K562 (cell line): ENCODE measurements around the gene ATG7. TPM values are rescaled to one million over a fixed set of nuclear protein-coding genes. Genes with fewer than 3 reads are reported as not detected.
A peak's percentile ranks its signal among the peaks of the same experiment; 100 is the strongest.

ENCODE experiments used
- ATAC-seq: fragments of 200-7000 bp; cut with Tn5 transposase; 3 replicates; pipeline ENCODE4 v1.9.1; 2020; ENCODE audit warnings: moderate library complexity
- BruUV-seq: library from RNA; stranded (reverse); fragments of 400-500 nt; replicated peaks from 2 replicates; lab custom pipeline; 2021; lab: Mats Ljungman, UMichigan
- CTCF ChIA-PET: fragments of 300-600 bp; formaldehyde crosslinking; extraction: SDS; loops from one replicate; lab custom pipeline; 2021; ENCODE audit warnings: low intra/inter-chr PET ratio; lab: Yijun Ruan, JAX
- POLR2A ChIA-PET: fragments of 300-600, 350-650 bp; sonication (Branson Sonifier 250); formaldehyde crosslinking; extraction: SDS; loops from one replicate; lab custom pipeline; 2021; ENCODE audit warnings: antibody characterized with exemption, inconsistent platforms; lab: Yijun Ruan, JAX
- DNase-seq, 4 experiments: peaks; one replicate each; pipeline versions ENCODE4 v3.0.0 to v3.0.0-alpha.2; 2011 to 2018; ENCODE audit warnings: low spot score in 3 of 4, mixed read lengths in 3 of 4; ENCODE audit errors: extremely low read depth in 1 of 4
- FAIRE-seq: peaks from 2 replicates; lab custom pipeline; 2011; peaks lifted over from hg19 to GRCh38; lab: Jason Lieb, UNC
- H2AFZ ChIP-seq: 2 replicates; pipeline ENCODE4 v1.6.0; 2011; ENCODE audit warnings: low read depth, low read length, control low read depth, inconsistent platforms
- H3K27ac ChIP-seq: fragments of 200-600 bp; 3 replicates; pipeline ENCODE4 v1.8.0; 2011; ENCODE audit warnings: low read depth, mild to moderate bottlenecking, control low read depth, inconsistent platforms, low read length, moderate library complexity, mixed read lengths; ENCODE audit errors: extremely low read depth
- H3K27me3 ChIP-seq, 2 experiments: fragments of 300-600 bp in 1 of 2; 2 replicates in 1 of 2; 3 replicates in 1 of 2; pipeline versions ENCODE4 v1.6.0 to v1.8.0; 2011; ENCODE audit warnings: inconsistent platforms in 2 of 2, low read length in 2 of 2, mild to moderate bottlenecking in 1 of 2, mixed read lengths in 1 of 2, moderate library complexity in 1 of 2; ENCODE audit not compliant: control insufficient read depth in 2 of 2, insufficient read depth in 2 of 2
- H3K36me3 ChIP-seq: fragments of 300-600 bp; 3 replicates; pipeline ENCODE4 v1.8.0; 2011; ENCODE audit warnings: mild to moderate bottlenecking, low read length, inconsistent platforms; ENCODE audit not compliant: control insufficient read depth, insufficient read depth
- H3K4me1 ChIP-seq, 2 experiments: fragments of 200-600 bp in 1 of 2; replicated peaks in 1 of 2; 2 replicates in 1 of 2; 3 replicates in 1 of 2; pipeline versions ENCODE4 v1.5.1 to v1.8.0; 2011; ENCODE audit warnings: inconsistent platforms in 2 of 2, low read length in 2 of 2, mild to moderate bottlenecking in 1 of 2, mixed read lengths in 1 of 2, moderate library complexity in 1 of 2; ENCODE audit not compliant: control insufficient read depth in 2 of 2, insufficient read depth in 2 of 2
- H3K4me2 ChIP-seq: 2 replicates; pipeline ENCODE4 v1.6.1; 2011; ENCODE audit warnings: low read length, control low read depth, inconsistent platforms, mixed read lengths; ENCODE audit not compliant: insufficient read depth
- H3K4me3 ChIP-seq: fragments of 200-600 bp; sonication (generic), shearing (Covaris generic); 2 replicates; pipeline ENCODE4 v1.5.1; 2016; ENCODE audit warnings: control low read depth, inconsistent platforms
- H3K79me2 ChIP-seq: fragments of 200-600 bp; 3 replicates; pipeline ENCODE4 v1.8.0; 2011; ENCODE audit warnings: low read length, inconsistent platforms; ENCODE audit not compliant: control insufficient read depth, insufficient read depth
- H3K9ac ChIP-seq, 2 experiments: 2 replicates each; pipeline versions ENCODE4 v1.6.0 to v1.6.1; 2011; ENCODE audit warnings: low read depth in 2 of 2, low read length in 2 of 2, control low read depth in 1 of 2, inconsistent platforms in 1 of 2, mild to moderate bottlenecking in 1 of 2, mixed read lengths in 1 of 2; ENCODE audit not compliant: insufficient read depth in 1 of 2
- H3K9me1 ChIP-seq: one replicate; pipeline ENCODE4 v1.6.0; 2011; ENCODE audit warnings: inconsistent platforms, mild to moderate bottlenecking, low read length, moderate library complexity; ENCODE audit not compliant: control insufficient read depth, insufficient read depth
- H3K9me3 ChIP-seq: replicated peaks from 2 replicates; pipeline ENCODE4 v1.5.1; 2011; ENCODE audit warnings: low read depth, low read length, inconsistent platforms; ENCODE audit not compliant: control insufficient read depth, insufficient read depth
- H4K20me1 ChIP-seq: replicated peaks from 2 replicates; pipeline ENCODE4 v1.6.1; 2011; ENCODE audit warnings: low read length, inconsistent platforms, mixed read lengths; ENCODE audit not compliant: control insufficient read depth, insufficient read depth
- CEBPG ChIP-seq, 3 experiments: fragments of 200-800 bp in 1 of 3; sonication (Bioruptor generic) in 1 of 3; sonication (generic) in 1 of 3; formaldehyde crosslinking in 1 of 3; IDR thresholded peaks in 2 of 3; conservative IDR thresholded peaks in 1 of 3; 2 replicates each; pipeline versions ENCODE4 v1.6.1 to v1.8.0; 2016 to 2022; ENCODE audit warnings: missing compliant biosample characterization in 2 of 3, missing genetic modification characterization in 2 of 3, mild to moderate bottlenecking in 1 of 3, missing genetic modification reagents in 1 of 3
- EGR1 ChIP-seq: fragments of 450-650 bp; conservative IDR thresholded peaks from 2 replicates; pipeline ENCODE4 v1.6.1; 2017; ENCODE audit warnings: mild to moderate bottlenecking
- HMG20A ChIP-seq: fragments of 450-650 bp; formaldehyde crosslinking; conservative IDR thresholded peaks from 2 replicates; pipeline ENCODE4 v1.4.0; 2020; ENCODE audit warnings: mild to moderate bottlenecking, mixed read lengths
- HMG20B ChIP-seq: fragments of 250-450 bp; sonication (Bioruptor Pico); IDR thresholded peaks from 2 replicates; pipeline ENCODE4 v1.5.0; 2021; ENCODE audit warnings: mild to moderate bottlenecking
- HOXB6 ChIP-seq: fragments of 250-450 bp; sonication (Bioruptor Pico); IDR thresholded peaks from 2 replicates; pipeline ENCODE4 v1.5.1; 2022; ENCODE audit warnings: mild to moderate bottlenecking, borderline replicate concordance
- JUN ChIP-seq, 2 experiments: sonication (generic) in 1 of 2; formaldehyde crosslinking in 1 of 2; IDR thresholded peaks; 2 replicates each; pipeline versions ENCODE4 v1.6.1 to v1.8.0; 2012 to 2022; ENCODE audit warnings: borderline replicate concordance in 2 of 2, mild to moderate bottlenecking in 2 of 2, improper control_type of control experiment in 1 of 2, low read depth in 1 of 2, low read length in 1 of 2, missing genetic modification reagents in 1 of 2
- KDM5B ChIP-seq: fragments of 200-600 bp; sonication (generic); IDR thresholded peaks from 2 replicates; pipeline ENCODE4 v1.6.1; 2012; ENCODE audit warnings: low read depth, mild to moderate bottlenecking, moderate library complexity, low read length, control low read depth, inconsistent platforms; ENCODE audit not compliant: insufficient replicate concordance
- MED1 ChIP-seq: sonication (generic); formaldehyde crosslinking; IDR thresholded peaks from 2 replicates; pipeline ENCODE4 v1.8.1; 2023; ENCODE audit warnings: missing genetic modification reagents, borderline replicate concordance
- POLR2B ChIP-seq: fragments of 450-650 bp; IDR thresholded peaks from 2 replicates; pipeline ENCODE4 v1.6.1; 2018; ENCODE audit warnings: low read depth; ENCODE audit not compliant: partially characterized antibody
- RUNX1 ChIP-seq: sonication (generic); IDR thresholded peaks from 2 replicates; pipeline ENCODE4 v1.6.1; 2016; ENCODE audit warnings: antibody characterized with exemption, low read depth
- SIRT6 ChIP-seq: IDR thresholded peaks from one replicate; pipeline ENCODE4 v1.6.1; 2012; ENCODE audit warnings: low read depth, mild to moderate bottlenecking, control low read depth, inconsistent platforms, low read length, moderate library complexity
- TOE1 ChIP-seq, 2 experiments: fragments of 450-650 bp in 1 of 2; sonication (generic) in 1 of 2; formaldehyde crosslinking in 1 of 2; IDR thresholded peaks; 2 replicates each; pipeline versions ENCODE4 v1.7.1 to v1.8.0; 2016 to 2022; ENCODE audit warnings: borderline replicate concordance in 2 of 2, mild to moderate bottlenecking in 2 of 2, antibody characterized with exemption in 1 of 2, inconsistent platforms in 1 of 2, low read depth in 1 of 2, missing genetic modification reagents in 1 of 2, moderate library complexity in 1 of 2
- ZNF133 ChIP-seq: fragments of 250-450 bp; sonication (Bioruptor Pico); IDR thresholded peaks from 2 replicates; pipeline ENCODE4 v1.4.0; 2020; ENCODE audit warnings: mild to moderate bottlenecking
- ZNF174 ChIP-seq: fragments of 250-450 bp; sonication (Bioruptor Pico); IDR thresholded peaks from 2 replicates; pipeline ENCODE4 v1.4.0; 2020; ENCODE audit warnings: mild to moderate bottlenecking
- ZNF197 ChIP-seq: fragments of 200-800 bp; sonication (Bioruptor generic); IDR thresholded peaks from 2 replicates; pipeline ENCODE4 v1.6.1; 2016; ENCODE audit warnings: low read depth, missing genetic modification characterization, missing compliant biosample characterization
- ZNF217 ChIP-seq: sonication (generic); formaldehyde crosslinking; IDR thresholded peaks from 2 replicates; pipeline ENCODE4 v1.8.0; 2022; ENCODE audit warnings: mild to moderate bottlenecking, missing genetic modification reagents
- WGBS: fragments of 100-300 bp; shearing (Covaris generic); methylation state at CpG from one replicate; pipeline ENCODE4 v1.1.6; 2016; ENCODE audit warnings: low coverage, mixed read lengths; ENCODE audit not compliant: insufficient coverage; ENCODE audit errors: missing lambda C conversion rate; 5-methylcytosine and 5-hydroxymethylcytosine counted together
- in situ Hi-C: fragments of 300-500 bp; cut with MboI; formaldehyde crosslinking; loops from 4 replicates; pipeline ENCODE4 v1.15.0; 2018; ENCODE audit warnings: inconsistent platforms, mixed read lengths
- intact Hi-C: fragments of 100-400 bp; cut with micrococcal nuclease; formaldehyde crosslinking; loops from 2 replicates; pipeline ENCODE4 v1.14.2; 2022
- polyA plus RNA-seq, 8 experiments: library from polyadenylated mRNA; depleted of rRNA in 4 of 8; stranded (reverse) in 5 of 8; unstranded in 3 of 8; fragments of >200 nt; fragmentation: Nextera tagmentation in 2 of 8; fragmentation: Illumina TruSeq in 1 of 8; extraction: Ambion mirVana in 2 of 8; extraction: Trizol in 1 of 8; gene quantifications; 2 replicates each; pipeline versions ENCODE4 v1.2.1 to v1.2.3, GENCODE V29; 2011 to 2014; ENCODE audit warnings: inconsistent platforms in 1 of 8, missing spikeins in 1 of 8
- total RNA-seq, 7 experiments: library from RNA; depleted of rRNA in 6 of 7; stranded (reverse); fragments of >200 nt in 6 of 7; fragmentation: Illumina TruSeq in 2 of 7; extraction: Trizol in 2 of 7; gene quantifications; 2 replicates each; pipeline versions ENCODE4 v1.2.1 to v1.2.3, GENCODE V29; 2011 to 2021; ENCODE audit warnings: low replicate concordance in 1 of 7

The ATG7 gene
- total and polyA plus RNA-seq, 9 of the 15 experiments (the other 6 are each of a cell fraction or from before 2014, with no cell fraction given): 18.3 to 45.3 (median 33.6) TPM

GRCh38 chr3:11522398-11522715 is 250.2 kb downstream of the ATG7 start:
- POLR2A ChIA-PET: no interaction called here
- Histone ChIP-seq H3K4me3 (no peak overlapping the region), H3K79me2 (no peaks in the 10 kb centered on the region), H3K27ac (no peak overlapping the region), H3K4me1 (no peaks in the 10 kb centered on the region), H3K9me3 (no peaks in the 10 kb centered on the region), H3K36me3 (no peaks in the 10 kb centered on the region), H3K27me3 (no peaks in the 10 kb centered on the region; a peak in 1 of 5 replicates), H3K9me1 (no peaks in the 10 kb centered on the region), H3K9ac (no peak overlapping the region), H3K4me2 (no peak overlapping the region), H4K20me1 (no peaks in the 10 kb centered on the region), H2AFZ (no peak overlapping the region)
- CTCF ChIA-PET: interaction anchor here (0.6 kb wide), 1 partner anchor 65 kb away, joined by 3 read pairs; no protein-coding TSS in a partner anchor
- ATAC-seq (peak; percentile 35; the same call in 1 of the 3 replicates), FAIRE-seq (no peak), DNase-seq (no peak)
- 58% methylated on average over 5 of the region's 5 CpGs for WGBS
- intact Hi-C loops: no loop called here
- in situ Hi-C loops: no loop called here
- no TSS peak for BruUV-seq
- no peak for TF ChIP-seq ZNF174 (CRISPR knock-in tag)
- no peak for TF ChIP-seq ZNF217 (CRISPR knock-in tag)
- no peak for TF ChIP-seq POLR2B

GRCh38 chr3:11522953-11523571 is 250.9 kb downstream of the ATG7 start:
- no peaks in the 10 kb centered on the region for H3K79me2 ChIP-seq
- ATAC-seq: no peak
- WGBS: 68% methylated on average over 8 of the region's 8 CpGs
- no peak overlapping the region for H3K9ac ChIP-seq
- intact Hi-C loops: no loop called here
- POLR2A ChIA-PET: no interaction called here
- no peaks in the 10 kb centered on the region; a peak in 1 of 5 replicates for H3K27me3 ChIP-seq
- no peak overlapping the region for H3K27ac ChIP-seq
- no peak overlapping the region for H3K4me3 ChIP-seq
- no peaks in the 10 kb centered on the region for H4K20me1 ChIP-seq
- no peaks in the 10 kb centered on the region for H3K4me1 ChIP-seq
- FAIRE-seq: no peak
- no TSS peak for BruUV-seq
- no peak overlapping the region for H2AFZ ChIP-seq
- no peak overlapping the region for H3K4me2 ChIP-seq
- H3K9me3 ChIP-seq: no peaks in the 10 kb centered on the region
- CTCF ChIA-PET: no interaction called here
- no peaks in the 10 kb centered on the region for H3K9me1 ChIP-seq
- DNase-seq: no peak
- in situ Hi-C loops: no loop called here
- no peaks in the 10 kb centered on the region; the same call in 2 of the 3 replicates for H3K36me3 ChIP-seq
- no peak for TF ChIP-seq CEBPG (CRISPR knock-in tag; IDR thresholded peaks at IDR 0.05)
- TF ChIP-seq CEBPG (tag; conservative IDR thresholded peaks at IDR 0.05 in 1 of 2, IDR thresholded peaks at IDR 0.05 in 1 of 2): no peak
- no peak for TF ChIP-seq ZNF133 (CRISPR knock-in tag)
- no peak for TF ChIP-seq MED1
- TF ChIP-seq HMG20A (CRISPR knock-in tag): no peak
- no peak for TF ChIP-seq JUN (IDR thresholded peaks at IDR 0.05; ENCODE audit: borderline replicate concordance, low read depth, low read length)
- no peak for TF ChIP-seq JUN (CRISPR knock-in tag; IDR thresholded peaks at IDR 0.05; ENCODE audit: borderline replicate concordance)
- no peak for TF ChIP-seq ZNF197 (CRISPR knock-in tag)
- no peak for TF ChIP-seq EGR1
- TF ChIP-seq RUNX1: no peak
- no peak for TF ChIP-seq HOXB6 (CRISPR knock-in tag)
- no peak for TF ChIP-seq TOE1 (IDR thresholded peaks at IDR 0.05; ENCODE audit: borderline replicate concordance)
- TF ChIP-seq TOE1 (CRISPR knock-in tag; IDR thresholded peaks at IDR 0.05; ENCODE audit: borderline replicate concordance, low read depth): no peak
- TF ChIP-seq HMG20B (CRISPR knock-in tag): no peak
- TF ChIP-seq KDM5B: no peak
- TF ChIP-seq SIRT6: no peak
